VCaP (cell line): Measurements from ENCODE around the gene NPTX1.

ENCODE experiments used
- H3K27ac ChIP-seq: fragments of 450-650 bp; 2 replicates; pipeline ENCODE4 v1.5.1; 2017
- CTCF ChIP-seq: fragments of 450-650 bp; conservative IDR thresholded peaks from 2 replicates; pipeline ENCODE4 v1.5.1; 2017; ENCODE audit warnings: mild to moderate bottlenecking, moderate library complexity

The NPTX1 gene

GRCh38 chr17:80468781-80469493 lies 7.5 kb downstream of the NPTX1 start:
- no peak overlapping the region for H3K27ac ChIP-seq
- no peak for TF ChIP-seq CTCF

GRCh38 chr17:80468242-80468641 lies 8.2 kb downstream of the NPTX1 start:
- no peak for TF ChIP-seq CTCF
- H3K27ac ChIP-seq: no peak overlapping the region

GRCh38 chr17:80466188-80466705 lies 10.2 kb downstream of the NPTX1 start:
- TF ChIP-seq CTCF: no peak

GRCh38 chr17:80465327-80465974 lies 11.0 kb downstream of the NPTX1 start:
- no peak overlapping the region for H3K27ac ChIP-seq
- no peak for TF ChIP-seq CTCF

More at GRCh38 chr17:80466188-80466705, 10.2 kb downstream of the NPTX1 start:
- H3K27ac ChIP-seq: no peak overlapping the region

GRCh38 chr17:80464486-80464885 lies 11.9 kb downstream of the NPTX1 start:
- TF ChIP-seq CTCF: no peak
- H3K27ac ChIP-seq: no peak overlapping the region

- H3K27ac ChIP-seq: no peak overlapping the region
- no peak for TF ChIP-seq CTCF
Observed at GRCh38 chr17:80463784-80464400, 12.5 kb downstream of the NPTX1 start.

DNA sequence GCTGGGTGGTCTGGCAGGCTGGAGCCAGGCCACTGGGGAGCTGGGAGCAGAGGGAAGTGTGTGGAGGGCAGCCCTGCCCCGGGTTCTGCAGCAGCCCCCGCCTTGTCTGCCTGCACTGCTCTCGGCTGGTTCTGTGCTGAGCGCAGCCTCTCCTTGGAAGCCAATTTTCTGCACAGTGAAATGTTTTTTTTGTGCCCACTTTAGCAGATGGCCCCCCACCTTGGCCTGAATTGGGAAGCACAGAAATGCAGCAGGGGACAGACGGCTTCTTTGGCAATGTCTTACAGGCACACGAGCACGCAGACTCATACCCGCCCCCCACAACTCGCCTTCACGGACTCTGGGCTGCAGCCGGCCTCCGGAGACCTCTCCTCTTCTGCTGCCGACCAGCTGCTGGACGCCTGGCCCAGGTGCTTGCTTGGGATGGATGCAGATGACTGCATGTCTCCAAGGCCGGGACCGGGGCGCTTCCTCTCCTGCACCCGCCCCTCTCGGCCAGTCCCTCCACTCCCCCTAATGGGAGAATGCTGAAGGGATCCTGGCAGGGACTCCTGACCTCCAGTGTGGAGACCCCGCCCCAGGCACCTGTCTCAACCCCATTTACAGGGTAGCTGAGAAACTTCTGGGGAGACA lies 14.8 kb downstream of the NPTX1 start:
- H3K27ac ChIP-seq: no peak overlapping the region
- no peak for TF ChIP-seq CTCF
